Fibroblast of lung (primary cell): ENCODE data around the gene PRR36.

Source experiments
- EZH2 ChIP-seq: IDR thresholded peaks from 2 replicates; pipeline ENCODE4 v1.5.1; 2012; ENCODE audit warnings: low read length, control low read depth, mild to moderate bottlenecking; ENCODE audit errors: missing control alignments
- TF ChIP-seq, protein P1 (sequence below), 2 donors: IDR thresholded peaks in 1 of 2; conservative IDR thresholded peaks in 1 of 2; 1 replicate in 1 of 2; 2 replicates in 1 of 2; pipeline ENCODE4 v1.5.1; 2011 to 2012; ENCODE audit warnings: low read length in 2 of 2, control low read depth in 1 of 2, inconsistent platforms in 1 of 2, low read depth in 1 of 2, mild to moderate bottlenecking in 1 of 2

DNA sequence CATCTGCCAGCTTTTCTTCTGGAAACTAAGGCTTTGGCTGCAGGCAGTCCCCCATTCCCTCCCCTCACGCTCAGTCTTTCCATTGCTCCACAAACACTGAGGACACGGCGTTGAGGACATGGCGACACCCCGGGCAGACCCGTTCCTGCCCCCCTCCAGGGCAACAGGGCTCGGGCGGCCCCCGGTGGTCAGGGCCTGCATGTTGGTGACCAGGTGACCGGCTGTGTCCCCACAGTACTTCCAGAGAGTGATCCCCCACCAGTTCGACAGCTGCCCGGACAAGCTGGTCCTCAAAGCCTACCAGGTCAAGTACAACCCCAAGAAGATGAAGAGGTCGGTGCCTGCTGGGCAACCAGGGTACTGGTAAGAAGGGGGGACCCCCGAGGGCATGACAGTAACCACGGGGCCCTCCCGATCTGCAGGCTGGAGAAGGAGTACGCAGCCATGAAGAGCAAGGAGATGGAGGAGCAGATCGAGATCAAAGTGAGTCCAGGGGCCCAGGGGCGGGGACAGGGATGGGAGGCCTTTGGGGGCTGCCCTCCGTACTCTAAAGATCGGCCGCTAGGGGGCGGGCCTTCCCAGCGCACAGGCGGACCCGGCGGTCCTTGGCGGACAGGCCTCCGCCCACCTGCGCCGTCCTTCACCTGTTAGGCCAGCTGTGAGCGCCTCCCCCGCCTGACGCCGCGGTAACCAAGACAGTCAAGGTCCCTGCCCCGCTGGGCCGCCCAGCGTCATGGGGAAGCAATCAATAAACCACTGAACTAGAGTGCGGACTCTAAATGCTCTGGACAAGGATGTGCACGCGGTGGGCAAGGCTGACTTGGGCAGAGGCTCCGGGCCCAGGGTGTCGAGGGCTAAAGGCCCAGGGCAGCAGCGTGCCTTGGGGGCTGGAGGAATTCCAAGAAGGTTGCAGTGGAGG lies 21.1 kb downstream of the PRR36 start:
- TF ChIP-seq, protein P1, sequence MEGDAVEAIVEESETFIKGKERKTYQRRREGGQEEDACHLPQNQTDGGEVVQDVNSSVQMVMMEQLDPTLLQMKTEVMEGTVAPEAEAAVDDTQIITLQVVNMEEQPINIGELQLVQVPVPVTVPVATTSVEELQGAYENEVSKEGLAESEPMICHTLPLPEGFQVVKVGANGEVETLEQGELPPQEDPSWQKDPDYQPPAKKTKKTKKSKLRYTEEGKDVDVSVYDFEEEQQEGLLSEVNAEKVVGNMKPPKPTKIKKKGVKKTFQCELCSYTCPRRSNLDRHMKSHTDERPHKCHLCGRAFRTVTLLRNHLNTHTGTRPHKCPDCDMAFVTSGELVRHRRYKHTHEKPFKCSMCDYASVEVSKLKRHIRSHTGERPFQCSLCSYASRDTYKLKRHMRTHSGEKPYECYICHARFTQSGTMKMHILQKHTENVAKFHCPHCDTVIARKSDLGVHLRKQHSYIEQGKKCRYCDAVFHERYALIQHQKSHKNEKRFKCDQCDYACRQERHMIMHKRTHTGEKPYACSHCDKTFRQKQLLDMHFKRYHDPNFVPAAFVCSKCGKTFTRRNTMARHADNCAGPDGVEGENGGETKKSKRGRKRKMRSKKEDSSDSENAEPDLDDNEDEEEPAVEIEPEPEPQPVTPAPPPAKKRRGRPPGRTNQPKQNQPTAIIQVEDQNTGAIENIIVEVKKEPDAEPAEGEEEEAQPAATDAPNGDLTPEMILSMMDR (conservative IDR thresholded peaks at IDR 0.05 in 1 of 2, IDR thresholded peaks at IDR 0.05 in 1 of 2; ENCODE audit: low read depth in 1 of 2, low read length in 2 of 2), result peak; percentile 62
- no peak for TF ChIP-seq EZH2
